ENCODE results near the gene SEMA4A.

GRCh38 chr1:156157506-156157905 lies 4.1 kb downstream of the SEMA4A start:
- TF ChIP-seq POLR2A (IDR thresholded peaks at IDR 0.05; ENCODE audit: control extremely low read depth in 1 of 2, low read depth in 2 of 2, low read length in 2 of 2) (no peak), CTCF (IDR thresholded peaks at IDR 0.05; ENCODE audit: control extremely low read depth in 1 of 3, insufficient read depth in 1 of 3, low read depth in 1 of 3, low read length in 3 of 3) (no peak), POLR2AphosphoS5 (IDR thresholded peaks at IDR 0.05; ENCODE audit: low read depth, low read length) (no peak), MAX (IDR thresholded peaks at IDR 0.05) (no peak)
